Measurements from ENCODE around the gene SLC6A6.

Gene SLC6A6

GRCh38 chr3:14441920-14442300 lies 39.5 kb downstream of the SLC6A6 start:
- no peak overlapping the region for H3K9ac ChIP-seq (ENCODE audit: low read length)
- DNase-seq, result no peak
- peak overlapping the region; percentile 0 for H4K91ac ChIP-seq (ENCODE audit: low read depth, low read length)
- H3K27ac ChIP-seq (ENCODE audit: low read depth, low read length), result no peak overlapping the region
- no peak overlapping the region for H3K14ac ChIP-seq (ENCODE audit: low read length)
- no CpG with 5 or more reads among the region's 6 CpGs for WGBS (ENCODE audit: extremely low coverage, insufficient coverage, insufficient read length)
- no peak overlapping the region for H3K4me2 ChIP-seq (ENCODE audit: low read length)
- H3K79me1 ChIP-seq (ENCODE audit: low read length), result no peaks in the 10 kb centered on the region
- H3K4ac ChIP-seq (ENCODE audit: low read depth, low read length), result no peak overlapping the region
- H3K23ac ChIP-seq (ENCODE audit: low read length), result no peak overlapping the region
- H4K8ac ChIP-seq (ENCODE audit: low read depth, low read length), result no peak overlapping the region
- H3K27me3 ChIP-seq (ENCODE audit: insufficient read depth, low read length), result no peaks in the 10 kb centered on the region
- H2BK12ac ChIP-seq (ENCODE audit: low read length), result no peak overlapping the region
- no peaks in the 10 kb centered on the region for H3K79me2 ChIP-seq (ENCODE audit: control insufficient read depth, insufficient read depth, low read length, poor library complexity)
- peaks cover 22 to 26% of the 10 kb centered on the region in 2 experiments for H3K36me3 ChIP-seq (ENCODE audit: control insufficient read depth in 1 of 2, insufficient read depth in 2 of 2, low read length in 2 of 2)
- H2BK5ac ChIP-seq (ENCODE audit: low read depth, low read length, poor library complexity), result no peak overlapping the region
- no peak overlapping the region for H2AFZ ChIP-seq (ENCODE audit: insufficient read depth, low read length, poor library complexity)
- H3K9me3 ChIP-seq (ENCODE audit: insufficient read depth, low read depth, low read length), result no peaks in the 10 kb centered on the region
- no peak overlapping the region for H3K4me3 ChIP-seq (ENCODE audit: low read depth, low read length)
- peaks cover 6% of the 10 kb centered on the region in 2 experiments for H3K4me1 ChIP-seq (ENCODE audit: control insufficient read depth in 1 of 2, insufficient read depth in 2 of 2, low read length in 2 of 2)
- H2AK5ac ChIP-seq (ENCODE audit: low read length), result no peak overlapping the region
- H4K12ac ChIP-seq (ENCODE audit: low read depth, low read length), result no peak overlapping the region
- H2BK120ac ChIP-seq (ENCODE audit: insufficient read depth, low read length, poor library complexity), result no peak overlapping the region
- H3K18ac ChIP-seq (ENCODE audit: low read length), result no peak overlapping the region

- no peak overlapping the region for H4K12ac ChIP-seq (ENCODE audit: low read depth, low read length)
- H3K4ac ChIP-seq (ENCODE audit: low read depth, low read length), result no peak overlapping the region
- H2BK12ac ChIP-seq (ENCODE audit: low read length), result no peak overlapping the region
- H2AK5ac ChIP-seq (ENCODE audit: low read length), result no peak overlapping the region
- H3K36me3 ChIP-seq (ENCODE audit: control insufficient read depth in 1 of 2, insufficient read depth in 2 of 2, low read length in 2 of 2), result peaks cover 38 to 47% of the 10 kb centered on the region in 2 experiments
- H3K79me1 ChIP-seq (ENCODE audit: low read length), result no peaks in the 10 kb centered on the region
- no peak overlapping the region for H3K27ac ChIP-seq (ENCODE audit: low read depth, low read length)
- no peak overlapping the region for H3K4me3 ChIP-seq (ENCODE audit: low read depth, low read length)
- no peak overlapping the region for H2AFZ ChIP-seq (ENCODE audit: insufficient read depth, low read length, poor library complexity)
- no peak overlapping the region for H4K91ac ChIP-seq (ENCODE audit: low read depth, low read length)
- H3K4me1 ChIP-seq (ENCODE audit: control insufficient read depth in 1 of 2, insufficient read depth in 2 of 2, low read length in 2 of 2), result peaks cover 6% of the 10 kb centered on the region in 2 experiments
- H3K18ac ChIP-seq (ENCODE audit: low read length), result no peak overlapping the region
- H3K79me2 ChIP-seq (ENCODE audit: control insufficient read depth, insufficient read depth, low read length, poor library complexity), result no peaks in the 10 kb centered on the region
- no peaks in the 10 kb centered on the region for H3K27me3 ChIP-seq (ENCODE audit: insufficient read depth, low read length)
- no peak overlapping the region for H3K9ac ChIP-seq (ENCODE audit: low read length)
- DNase-seq, result no peak
- WGBS (ENCODE audit: extremely low coverage, insufficient coverage, insufficient read length), result no CpG with 5 or more reads among the region's 6 CpGs
- no peak overlapping the region for H4K8ac ChIP-seq (ENCODE audit: low read depth, low read length)
- H3K14ac ChIP-seq (ENCODE audit: low read length), result no peak overlapping the region
- H3K9me3 ChIP-seq (ENCODE audit: insufficient read depth, low read depth, low read length), result no peaks in the 10 kb centered on the region
- H3K23ac ChIP-seq (ENCODE audit: low read length), result no peak overlapping the region
- H2BK120ac ChIP-seq (ENCODE audit: insufficient read depth, low read length, poor library complexity), result no peak overlapping the region
- no peak overlapping the region for H2BK5ac ChIP-seq (ENCODE audit: low read depth, low read length, poor library complexity)
- no peak overlapping the region for H3K4me2 ChIP-seq (ENCODE audit: low read length)
Measured at GRCh38 chr3:14444380-14444779, 42.0 kb downstream of the SLC6A6 start.

GRCh38 chr3:14445773-14446172 lies 43.4 kb downstream of the SLC6A6 start:
- Histone ChIP-seq H3K18ac (ENCODE audit: low read length) (no peak overlapping the region), H3K9ac (ENCODE audit: low read length) (no peak overlapping the region), H2BK5ac (ENCODE audit: low read depth, low read length, poor library complexity) (no peak overlapping the region), H2BK120ac (ENCODE audit: insufficient read depth, low read length, poor library complexity) (no peak overlapping the region), H3K27me3 (ENCODE audit: insufficient read depth, low read length) (no peaks in the 10 kb centered on the region), H3K4me3 (ENCODE audit: low read depth, low read length) (no peak overlapping the region), H3K4me2 (ENCODE audit: low read length) (no peak overlapping the region), H3K36me3 (ENCODE audit: control insufficient read depth in 1 of 2, insufficient read depth in 2 of 2, low read length in 2 of 2) (peaks cover 44 to 55% of the 10 kb centered on the region in 2 experiments), H3K9me3 (ENCODE audit: insufficient read depth, low read depth, low read length) (no peaks in the 10 kb centered on the region), H2AK5ac (ENCODE audit: low read length) (no peak overlapping the region), H3K27ac (ENCODE audit: low read depth, low read length) (no peak overlapping the region), H3K4ac (ENCODE audit: low read depth, low read length) (no peak overlapping the region), H4K91ac (ENCODE audit: low read depth, low read length) (no peak overlapping the region), H2AFZ (ENCODE audit: insufficient read depth, low read length, poor library complexity) (no peak overlapping the region), H3K14ac (ENCODE audit: low read length) (no peak overlapping the region), H4K8ac (ENCODE audit: low read depth, low read length) (no peak overlapping the region), H4K12ac (ENCODE audit: low read depth, low read length) (no peak overlapping the region), H3K79me2 (ENCODE audit: control insufficient read depth, insufficient read depth, low read length, poor library complexity) (no peaks in the 10 kb centered on the region), H2BK12ac (ENCODE audit: low read length) (no peak overlapping the region), H3K4me1 (ENCODE audit: control insufficient read depth in 1 of 2, insufficient read depth in 2 of 2, low read length in 2 of 2) (peaks cover 6% of the 10 kb centered on the region in 2 experiments), H3K23ac (ENCODE audit: low read length) (no peak overlapping the region), H3K79me1 (ENCODE audit: low read length) (no peaks in the 10 kb centered on the region)
- DNase-seq, result no peak
- WGBS (ENCODE audit: extremely low coverage, insufficient coverage, insufficient read length), result no CpG with 5 or more reads among the region's 4 CpGs

- Histone ChIP-seq H3K14ac (ENCODE audit: low read length) (no peak overlapping the region), H3K4me3 (ENCODE audit: low read depth, low read length) (no peak overlapping the region), H3K4me1 (ENCODE audit: control insufficient read depth in 1 of 2, insufficient read depth in 2 of 2, low read length in 2 of 2) (peaks cover 0 to 4% of the 10 kb centered on the region in 2 experiments), H2AK5ac (ENCODE audit: low read length) (no peak overlapping the region), H3K79me1 (ENCODE audit: low read length) (no peaks in the 10 kb centered on the region), H2BK5ac (ENCODE audit: low read depth, low read length, poor library complexity) (no peak overlapping the region), H3K23ac (ENCODE audit: low read length) (no peak overlapping the region), H2BK120ac (ENCODE audit: insufficient read depth, low read length, poor library complexity) (no peak overlapping the region), H3K18ac (ENCODE audit: low read length) (no peak overlapping the region), H4K8ac (ENCODE audit: low read depth, low read length) (no peak overlapping the region), H2BK12ac (ENCODE audit: low read length) (no peak overlapping the region), H3K36me3 (ENCODE audit: control insufficient read depth in 1 of 2, insufficient read depth in 2 of 2, low read length in 2 of 2) (peaks cover 57 to 67% of the 10 kb centered on the region in 2 experiments), H3K79me2 (ENCODE audit: control insufficient read depth, insufficient read depth, low read length, poor library complexity) (no peaks in the 10 kb centered on the region), H3K4ac (ENCODE audit: low read depth, low read length) (no peak overlapping the region), H3K27ac (ENCODE audit: low read depth, low read length) (no peak overlapping the region), H4K12ac (ENCODE audit: low read depth, low read length) (no peak overlapping the region), H3K9me3 (ENCODE audit: insufficient read depth, low read depth, low read length) (no peaks in the 10 kb centered on the region), H3K4me2 (ENCODE audit: low read length) (no peak overlapping the region), H2AFZ (ENCODE audit: insufficient read depth, low read length, poor library complexity) (no peak overlapping the region), H4K91ac (ENCODE audit: low read depth, low read length) (no peak overlapping the region), H3K9ac (ENCODE audit: low read length) (no peak overlapping the region), H3K27me3 (ENCODE audit: insufficient read depth, low read length) (no peaks in the 10 kb centered on the region)
- no peak for DNase-seq
- no CpG with 5 or more reads among the region's 1 CpG for WGBS (ENCODE audit: extremely low coverage, insufficient coverage, insufficient read length)
Measured at GRCh38 chr3:14446988-14447570, 44.7 kb downstream of the SLC6A6 start.
